ENCODE data around the gene OSBPL3.

The OSBPL3 gene

DNA sequence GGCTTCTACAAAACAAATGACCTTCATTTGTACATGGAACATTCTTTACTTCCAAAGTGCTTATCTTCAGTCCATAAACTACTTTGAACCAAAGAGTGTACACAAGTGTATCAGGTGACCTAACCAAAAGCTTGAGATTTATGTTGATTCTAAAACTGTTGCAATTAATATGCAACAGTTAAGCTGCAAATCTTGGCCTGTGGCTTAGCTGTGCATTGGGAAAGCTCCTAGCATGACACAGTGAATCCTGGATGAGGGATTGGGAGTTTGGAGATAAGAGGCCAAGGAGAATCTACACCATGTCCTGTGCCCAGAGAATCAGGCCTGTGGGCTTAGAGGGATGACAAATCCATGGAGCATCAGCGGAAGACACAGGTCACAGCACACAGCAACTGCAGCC lies 117.5 kb downstream of the OSBPL3 start:
- DNase-seq (ENCODE audit: low read depth in 3 of 3), result no peak

DNA sequence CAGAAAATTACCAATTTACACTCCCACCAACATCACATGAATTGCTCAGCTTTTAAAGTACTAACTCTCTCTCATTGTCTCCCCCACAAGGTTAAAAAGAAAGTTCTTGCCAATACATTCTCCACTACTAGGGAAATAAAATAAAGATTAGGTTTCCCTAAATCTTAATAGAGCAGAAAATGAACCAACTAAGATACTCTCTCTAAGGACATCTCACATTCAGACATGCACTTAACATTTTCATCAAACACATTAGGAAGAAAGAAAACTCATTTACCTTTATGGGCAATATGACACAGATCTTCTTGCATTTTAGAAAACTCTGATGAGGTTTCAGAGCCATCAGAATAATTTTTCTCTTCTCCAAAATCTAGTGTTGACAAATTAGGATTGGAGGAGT lies 118.6 kb downstream of the OSBPL3 start:
- no peak for DNase-seq (ENCODE audit: low read depth in 3 of 3)

DNA sequence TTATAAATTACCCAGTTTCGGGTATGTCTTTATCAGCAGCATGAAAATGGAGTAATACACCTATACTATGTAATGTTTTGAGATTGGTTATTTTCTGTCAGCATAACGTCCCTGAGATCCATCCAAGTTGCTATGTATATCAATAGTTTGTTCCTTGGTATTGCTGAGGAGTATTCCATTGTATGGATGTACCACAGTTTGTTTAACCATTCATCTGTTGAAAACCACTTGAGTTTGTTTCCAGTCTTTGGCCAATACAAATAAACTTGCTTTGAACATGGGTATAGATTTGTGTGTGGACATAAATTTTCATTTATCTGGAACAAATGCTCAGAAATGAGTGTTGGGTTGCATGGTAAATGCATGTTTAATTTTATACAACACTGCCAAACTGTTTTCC lies 119.4 kb downstream of the OSBPL3 start:
- no peak for DNase-seq (ENCODE audit: low read depth in 3 of 3)

DNA sequence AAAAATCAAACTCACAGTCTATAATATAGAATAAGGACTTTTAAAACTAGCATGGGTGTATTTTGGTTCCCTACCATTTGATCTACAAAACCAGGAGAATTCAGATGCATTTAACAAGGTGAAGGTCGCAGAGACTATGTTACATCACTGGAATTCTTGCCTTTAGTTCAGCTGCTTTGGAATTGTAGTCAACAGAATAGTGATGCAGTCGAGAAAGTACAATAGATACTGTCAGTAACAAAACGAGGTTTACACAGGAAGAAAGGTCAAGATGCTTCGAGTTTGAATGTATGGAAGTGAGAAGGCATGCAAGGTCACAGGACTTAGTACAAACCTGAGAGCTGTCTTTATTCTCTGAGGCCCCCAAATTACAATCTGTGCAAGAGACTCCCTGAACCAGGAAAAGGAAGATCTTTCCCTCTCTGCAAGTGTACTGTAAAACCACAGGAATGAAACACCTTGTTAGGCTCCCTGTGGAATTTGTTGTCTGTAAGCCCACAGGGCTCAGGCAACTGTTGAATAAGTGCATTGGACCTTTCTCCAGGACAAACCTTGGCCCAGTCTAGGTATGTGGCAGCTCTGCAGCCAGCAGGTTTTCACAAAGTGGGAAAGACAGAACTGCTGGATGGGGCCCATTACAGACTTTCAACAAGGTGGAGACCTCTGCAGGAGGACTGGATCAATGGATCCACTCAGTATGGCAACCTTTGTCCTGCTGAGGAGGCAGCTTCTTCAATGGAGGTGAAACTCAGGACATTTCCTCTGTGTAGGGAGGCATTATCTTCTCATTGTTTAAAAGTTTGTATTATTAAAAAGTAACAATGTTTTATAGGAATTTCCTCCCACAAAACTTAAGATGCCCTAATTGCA lies 121.6 kb downstream of the OSBPL3 start:
- no peak for DNase-seq (ENCODE audit: low read depth in 3 of 3)

DNA sequence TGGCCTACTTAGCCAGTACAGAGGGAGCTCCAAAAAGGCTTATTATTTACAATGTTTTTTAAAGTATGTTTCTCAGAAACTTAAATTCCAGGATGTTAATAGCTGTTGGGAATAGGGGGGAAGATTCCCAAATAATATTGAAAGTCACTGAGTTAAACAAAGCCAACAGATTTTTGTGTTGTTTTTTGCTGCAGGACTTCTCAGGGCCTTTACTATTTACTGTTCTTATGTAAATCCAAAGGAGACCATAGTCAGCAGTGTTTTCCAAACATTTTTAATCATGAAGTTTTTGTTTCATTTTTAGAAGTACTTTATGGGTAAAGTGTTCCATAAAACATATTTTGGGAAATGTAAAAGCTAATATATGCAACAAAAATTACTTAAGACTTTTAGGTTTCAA lies 122.4 kb downstream of the OSBPL3 start:
- DNase-seq (ENCODE audit: low read depth in 3 of 3), result no peak

DNA sequence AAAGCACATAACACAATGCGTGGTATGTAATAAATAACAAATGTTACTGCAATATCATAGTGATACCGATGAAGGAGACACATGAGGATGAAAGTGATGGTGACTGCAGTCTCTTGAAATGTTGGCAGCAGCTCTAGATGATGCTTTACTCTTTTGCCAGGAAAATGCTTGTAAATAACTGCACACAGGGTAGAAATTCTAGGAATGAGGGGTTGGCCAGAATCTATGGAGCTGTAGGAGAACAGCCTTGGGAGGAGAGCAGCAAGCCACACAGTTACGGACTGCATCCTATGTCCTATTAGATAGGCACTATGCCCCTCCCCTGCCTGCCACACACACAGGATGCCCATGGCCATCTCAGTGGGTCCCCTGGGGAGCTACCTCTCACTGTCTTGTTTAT lies 125.1 kb downstream of the OSBPL3 start:
- no peak for DNase-seq (ENCODE audit: low read depth in 3 of 3)

DNA sequence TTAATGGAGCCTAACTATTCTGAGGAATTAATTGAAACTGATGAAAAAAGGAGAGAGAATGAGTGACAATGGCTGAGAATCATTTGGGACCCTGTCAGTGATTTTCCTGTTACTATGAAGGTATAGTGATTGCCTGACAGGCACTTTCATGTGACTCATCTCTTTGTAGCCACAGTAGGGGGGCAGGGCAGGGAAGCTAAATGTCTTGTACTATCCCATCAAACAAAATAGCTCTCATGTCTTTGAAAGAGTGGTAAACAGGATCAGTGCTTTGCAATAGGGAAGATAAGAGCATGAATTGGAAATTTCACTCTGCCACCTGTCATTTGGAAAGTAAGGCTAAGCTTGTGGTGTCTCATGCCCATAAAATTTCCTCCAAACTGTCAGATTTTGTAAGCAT lies 128.2 kb downstream of the OSBPL3 start:
- DNase-seq (ENCODE audit: low read depth in 3 of 3), result no peak

DNA sequence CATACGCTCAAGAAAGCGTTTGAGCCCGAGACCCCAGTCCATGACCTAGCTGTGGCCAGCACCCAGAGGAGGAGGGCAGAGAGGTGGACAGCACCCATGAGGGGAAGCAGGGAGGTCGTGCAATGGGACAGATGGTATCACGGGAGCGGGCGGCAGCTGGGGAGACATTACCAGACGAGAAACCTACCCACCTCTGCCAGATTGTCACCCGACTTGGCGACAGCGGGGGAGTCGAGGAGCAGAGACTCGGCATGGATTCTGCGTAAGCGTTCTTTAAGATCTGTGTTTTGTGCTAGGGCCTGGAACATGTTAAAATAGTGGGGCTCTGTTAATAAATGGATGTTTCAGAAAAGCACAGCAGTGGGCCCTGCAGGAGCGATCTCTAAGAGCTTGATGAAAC lies 131.1 kb downstream of the OSBPL3 start:
- DNase-seq (ENCODE audit: low read depth in 3 of 3), result no peak

DNA sequence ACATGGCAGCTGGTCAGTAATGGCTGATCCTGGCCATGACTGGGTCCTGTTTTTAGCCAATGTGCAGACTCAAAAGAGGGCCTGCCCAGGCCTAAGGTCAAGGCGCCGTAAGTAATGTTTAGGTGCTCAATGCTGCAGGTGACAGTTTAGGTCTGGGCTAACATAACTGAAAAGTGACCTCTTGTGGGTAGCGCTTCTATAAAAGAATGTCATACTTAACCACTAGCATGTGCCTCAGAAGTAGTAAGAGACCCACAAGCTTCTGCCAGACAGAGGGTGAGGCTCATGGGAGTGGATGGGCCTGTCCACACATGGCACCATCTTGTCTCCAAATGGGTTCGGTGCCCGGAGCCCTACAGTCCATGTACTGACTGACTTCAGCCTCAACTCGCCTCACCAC lies 132.2 kb downstream of the OSBPL3 start:
- DNase-seq (ENCODE audit: low read depth in 3 of 3), result no peak

DNA sequence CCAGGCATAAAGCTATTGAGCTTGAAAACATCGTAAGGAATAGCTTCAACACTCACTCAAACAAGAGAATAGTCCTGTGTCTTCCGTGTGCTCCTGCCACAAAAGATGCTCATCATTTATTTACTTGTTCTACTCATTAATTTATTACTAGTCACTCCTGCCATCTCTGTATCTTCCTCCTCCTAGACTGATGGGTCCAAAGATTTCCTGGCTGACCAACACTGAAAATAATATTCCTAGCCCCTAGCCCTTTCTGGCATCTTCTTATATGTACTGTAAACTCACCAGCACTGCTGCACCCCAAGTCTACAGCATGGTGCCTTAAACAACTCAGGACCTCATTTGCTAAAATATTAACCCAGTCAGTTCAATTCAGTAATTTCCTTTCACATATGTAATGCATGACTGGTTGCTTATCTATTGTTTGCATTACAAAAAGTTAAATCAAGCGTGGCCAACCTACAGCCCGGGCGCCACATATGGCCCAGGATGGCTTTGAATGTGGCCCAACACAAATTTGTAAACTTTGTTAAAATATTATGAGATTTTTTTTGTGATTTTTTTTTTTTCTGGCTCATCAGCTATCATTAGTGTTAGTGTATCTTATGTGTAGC lies 136.1 kb downstream of the OSBPL3 start:
- DNase-seq (ENCODE audit: low read depth in 3 of 3), result no peak

DNA sequence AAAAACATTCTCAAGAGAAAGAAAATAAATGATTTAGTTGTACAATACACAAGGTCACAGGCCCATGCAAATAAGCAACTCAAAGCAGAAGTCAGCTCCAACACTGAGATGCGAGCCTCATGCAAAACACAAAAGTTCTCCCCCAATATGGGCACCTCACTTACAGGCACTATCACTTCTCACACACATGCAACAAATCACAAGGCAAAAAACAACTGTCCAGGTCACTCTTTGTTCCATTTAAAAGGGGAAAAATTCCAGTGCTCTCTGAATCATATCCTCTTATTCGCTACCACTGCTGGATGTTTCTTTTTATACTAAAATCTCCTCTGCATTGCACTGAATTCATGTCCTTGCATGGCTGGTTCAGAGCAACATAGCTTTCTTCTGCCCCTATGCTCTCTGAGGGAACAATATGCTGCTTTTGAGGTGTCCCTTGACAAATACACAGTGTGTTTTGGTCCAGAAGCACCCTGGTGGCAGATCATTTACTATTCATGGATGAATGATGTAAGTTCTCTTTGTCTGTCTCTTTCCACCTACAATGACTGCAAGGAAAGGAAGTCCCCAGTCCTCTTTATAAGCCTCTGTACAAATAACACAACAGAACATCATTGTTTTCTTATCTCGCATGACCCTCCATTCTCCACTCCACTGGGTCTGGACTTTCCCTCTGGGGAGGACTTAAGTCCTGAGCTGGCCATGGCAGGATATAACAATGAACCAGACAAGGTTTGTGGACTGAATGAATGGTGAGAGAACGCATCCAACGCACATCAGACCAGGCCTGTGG lies 137.3 kb downstream of the OSBPL3 start:
- DNase-seq (ENCODE audit: low read depth in 3 of 3), result no peak

DNA sequence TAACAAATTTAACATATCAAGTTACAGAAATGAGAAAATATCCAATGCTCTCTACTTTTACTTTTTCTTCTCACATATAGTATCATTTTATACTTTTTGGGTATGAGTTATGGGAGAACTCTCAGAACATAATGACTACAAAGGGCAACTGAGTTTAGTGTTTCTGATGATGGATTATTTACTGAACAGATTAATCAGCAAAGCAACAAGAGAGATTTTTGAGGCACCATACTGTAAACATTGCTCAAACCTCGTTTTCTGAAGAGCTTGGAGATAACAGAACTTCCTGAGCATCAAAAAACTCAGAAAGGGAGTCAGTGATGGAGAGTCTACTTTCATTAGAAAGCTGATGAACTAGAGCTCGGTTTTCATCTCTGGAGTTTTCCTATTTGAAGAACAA lies 137.9 kb downstream of the OSBPL3 start:
- no peak for DNase-seq (ENCODE audit: low read depth in 3 of 3)

DNA sequence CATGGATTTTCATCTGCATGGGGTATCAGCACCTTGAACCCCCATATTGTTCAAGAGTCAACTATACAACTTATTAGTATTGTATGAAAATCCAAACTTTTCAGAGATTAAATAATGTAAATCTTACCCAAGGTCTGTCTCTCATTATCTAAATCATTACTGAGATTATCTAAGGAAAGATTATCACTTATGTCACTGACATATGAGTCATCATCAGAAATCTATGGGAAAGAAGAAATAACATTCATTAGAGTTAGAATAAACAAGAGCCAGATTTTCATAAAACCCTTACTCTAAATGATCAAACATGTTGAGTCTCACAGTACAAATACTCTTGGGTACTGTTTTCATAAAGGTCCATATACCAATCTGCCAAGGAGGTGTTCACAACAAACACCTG lies 139.4 kb downstream of the OSBPL3 start:
- no peak for DNase-seq (ENCODE audit: low read depth in 3 of 3)

DNA sequence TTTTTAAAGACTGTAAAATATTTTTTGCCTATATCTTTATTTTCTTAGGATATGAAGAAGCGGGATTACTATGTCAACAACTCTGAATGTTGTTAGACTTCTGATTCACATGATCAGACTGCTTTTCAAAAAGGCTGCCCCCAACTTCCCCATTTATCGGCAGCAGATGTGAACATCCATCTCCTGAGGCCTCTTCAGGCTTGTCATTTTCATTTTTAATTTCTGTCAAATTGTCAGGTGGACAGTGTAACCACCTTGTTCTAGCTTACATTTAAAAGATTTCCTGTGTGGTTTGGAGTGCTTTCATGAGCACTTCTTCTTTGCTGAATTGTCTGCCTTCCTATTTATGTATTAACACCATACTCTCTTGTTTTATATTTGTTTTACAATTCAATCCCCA lies 143.9 kb downstream of the OSBPL3 start:
- DNase-seq (ENCODE audit: low read depth in 3 of 3), result no peak

DNA sequence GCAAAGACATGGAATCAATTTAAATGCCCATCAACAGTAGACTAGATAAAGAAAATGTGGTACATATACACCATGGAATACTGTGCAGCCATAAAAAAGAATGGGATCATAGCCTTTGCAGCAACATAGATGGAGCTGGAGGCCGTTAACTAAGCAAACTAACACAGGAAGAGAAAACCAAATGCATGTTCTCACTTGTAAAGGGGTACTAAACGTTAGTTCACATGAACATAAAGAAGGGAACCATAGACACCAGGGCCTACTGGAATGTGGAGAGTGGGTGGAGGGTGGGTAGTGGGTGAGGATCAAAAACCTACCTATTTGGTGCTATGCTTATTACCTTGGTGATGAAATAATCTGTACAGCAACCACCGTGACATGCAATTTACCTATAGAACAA lies 144.3 kb downstream of the OSBPL3 start:
- DNase-seq (ENCODE audit: low read depth in 3 of 3), result no peak

DNA sequence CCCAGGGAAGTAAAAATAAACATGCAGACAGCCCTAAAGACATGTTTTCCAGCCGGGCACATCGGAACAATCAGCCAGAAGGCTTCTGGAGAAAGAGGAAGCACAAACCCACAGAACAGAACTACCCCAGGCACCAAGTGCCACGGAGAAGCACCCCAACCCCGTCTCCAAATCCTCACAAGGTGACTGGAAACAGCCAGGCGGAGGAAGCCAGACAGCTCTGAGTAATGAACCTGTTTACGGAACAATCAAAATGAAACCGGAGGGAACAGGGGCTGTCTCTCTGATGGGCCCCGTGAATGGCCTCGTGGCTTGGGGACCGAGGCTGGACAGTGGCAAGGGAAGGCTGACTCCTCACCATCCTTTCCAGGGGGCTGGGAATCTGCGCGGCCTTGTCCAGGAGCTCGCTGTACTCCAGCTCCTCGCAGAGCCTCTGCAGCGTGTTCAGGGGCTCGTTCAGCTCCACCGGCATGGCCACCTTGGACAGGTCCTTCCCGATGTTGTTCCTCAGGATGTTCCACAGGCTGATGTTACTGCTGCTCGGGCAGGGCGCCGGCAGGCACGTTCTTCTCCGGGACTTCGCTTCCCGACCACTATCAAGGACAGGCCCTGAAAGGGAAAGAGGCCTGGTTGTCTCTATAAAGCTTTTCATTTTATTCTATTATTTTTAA lies 145.7 kb downstream of the OSBPL3 start:
- DNase-seq (ENCODE audit: low read depth in 3 of 3), result no peak

DNA sequence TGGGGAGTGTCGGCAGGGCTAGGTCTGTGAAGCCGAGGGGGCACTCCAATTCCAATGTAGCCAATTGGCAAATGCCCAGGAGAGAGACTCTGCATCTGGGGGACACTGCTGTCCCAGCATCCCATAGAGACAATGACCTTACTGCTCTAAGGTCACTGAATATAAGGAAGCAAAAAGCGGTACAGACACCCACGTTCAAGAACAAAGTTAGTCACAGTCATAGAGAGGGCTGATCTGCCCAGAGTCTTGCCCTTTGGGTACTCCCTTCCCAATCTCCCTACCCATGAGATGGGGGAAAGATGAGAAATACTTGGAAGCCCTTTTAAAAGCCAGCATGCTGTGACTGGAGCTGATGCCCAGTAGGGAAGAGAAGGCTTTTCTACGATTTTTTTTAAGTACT lies 146.4 kb downstream of the OSBPL3 start:
- DNase-seq (ENCODE audit: low read depth in 3 of 3), result no peak

DNA sequence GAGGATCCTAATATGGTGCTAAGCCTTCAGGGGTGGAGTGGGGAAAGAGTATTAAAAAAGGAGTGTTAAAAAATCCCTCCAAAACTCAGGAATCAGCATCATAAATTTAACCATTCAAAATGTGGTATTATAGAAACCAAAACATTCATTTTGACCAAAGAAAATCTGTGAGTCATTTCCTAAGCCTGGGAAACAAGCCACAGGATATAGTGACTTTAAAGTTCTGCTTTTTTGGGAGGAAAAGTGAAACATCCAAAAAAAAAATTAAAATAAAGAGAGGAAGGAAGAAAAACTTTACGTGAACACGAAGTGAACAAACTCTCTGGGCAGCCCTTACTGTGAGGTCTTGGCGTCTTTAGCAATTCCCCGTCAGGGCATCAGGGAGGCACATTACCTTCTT lies 148.7 kb downstream of the OSBPL3 start:
- DNase-seq (ENCODE audit: low read depth in 3 of 3), result no peak

DNA sequence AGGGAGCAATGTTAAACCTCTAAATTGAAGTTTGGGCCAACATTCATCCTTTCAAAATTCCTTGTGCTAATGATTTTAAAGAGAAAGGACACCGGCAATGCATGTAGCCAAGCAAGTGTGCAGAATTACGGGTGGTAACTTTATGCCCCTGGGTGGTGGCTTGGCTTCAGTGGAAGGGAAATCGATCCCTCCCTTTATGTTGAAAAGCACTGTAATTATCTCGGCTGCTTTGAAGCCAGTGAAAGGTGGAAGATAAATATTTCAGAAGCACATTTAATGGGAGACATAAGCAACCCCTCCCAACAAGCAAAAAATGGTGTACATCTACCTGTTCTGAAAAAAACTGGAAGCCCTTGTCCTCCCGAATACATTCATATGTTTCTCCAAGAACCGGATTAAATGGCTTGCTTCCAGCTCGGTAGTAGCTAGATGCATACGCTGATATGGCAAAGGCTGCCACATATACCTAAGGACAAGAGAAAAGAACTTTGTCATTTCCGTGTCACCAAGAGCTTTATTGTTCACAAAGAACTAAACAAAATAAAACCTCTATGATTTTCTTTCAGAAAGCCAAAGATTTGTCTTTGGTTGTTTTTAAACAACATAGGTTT lies 149.4 kb downstream of the OSBPL3 start:
- no peak for DNase-seq (ENCODE audit: low read depth in 3 of 3)

DNA sequence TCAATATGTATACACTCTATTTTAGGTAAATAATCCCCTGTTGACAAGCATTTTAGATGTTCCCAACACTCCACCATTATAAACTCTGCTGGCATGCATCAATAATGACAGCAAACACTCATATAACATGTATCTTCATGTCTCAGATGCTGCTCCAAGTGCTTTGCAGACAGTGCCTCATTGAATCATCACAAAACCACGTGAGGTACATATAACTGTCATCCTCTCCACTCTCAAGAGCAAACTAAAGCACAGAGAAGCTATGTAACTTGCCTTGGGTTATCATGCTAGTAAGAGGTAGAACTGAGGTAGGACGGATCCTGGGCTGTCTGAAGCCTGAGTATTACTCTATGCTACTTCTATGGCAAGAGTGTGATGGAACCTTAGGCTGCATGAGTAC lies 150.2 kb downstream of the OSBPL3 start:
- DNase-seq (ENCODE audit: low read depth in 3 of 3), result no peak

DNA sequence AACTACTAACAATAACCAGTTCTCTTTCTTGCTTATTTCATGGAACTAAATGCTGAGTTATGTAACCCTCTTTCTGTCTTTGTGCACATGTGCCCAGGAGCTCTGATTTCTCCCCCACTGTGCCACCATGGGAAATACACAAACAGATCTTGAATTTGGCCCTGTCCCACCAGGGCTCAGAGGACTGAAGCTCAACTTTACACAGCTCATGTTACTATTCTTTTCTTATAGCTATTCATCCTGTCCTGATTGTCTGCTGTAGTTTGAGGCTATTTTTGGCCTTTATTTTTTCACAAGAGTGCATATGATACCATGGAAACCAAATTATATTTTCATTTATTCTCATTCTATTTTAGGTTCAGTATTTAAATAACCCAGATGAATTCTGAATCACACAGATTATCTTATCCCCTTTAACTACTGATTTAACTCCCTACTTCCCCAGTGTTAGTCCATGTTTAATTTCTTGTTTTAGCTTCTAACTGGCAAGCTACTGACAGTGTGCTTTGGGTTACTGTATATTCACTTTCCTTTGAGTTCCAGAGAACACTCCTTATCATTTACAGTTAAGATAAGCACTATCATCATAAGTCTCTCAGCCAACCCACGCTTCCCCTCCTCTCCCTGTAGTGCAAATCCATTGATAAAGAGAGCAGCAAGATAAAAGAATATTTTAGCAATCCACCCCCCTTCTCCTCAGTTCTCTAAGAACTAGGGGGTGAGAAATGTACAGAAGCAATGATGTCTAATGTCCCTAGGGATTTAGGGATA lies 150.9 kb downstream of the OSBPL3 start:
- no peak for DNase-seq (ENCODE audit: low read depth in 3 of 3)
